HCT116 (cell line): ENCODE results near the gene CLDN15.

Experiments used
- CEBPB ChIP-seq: IDR thresholded peaks from 2 replicates; pipeline ENCODE4 v1.6.1; 2012; ENCODE audit warnings: low read depth
- EZH2 ChIP-seq: fragments of 200-600 bp; sonication (generic); IDR thresholded peaks from 2 replicates; pipeline ENCODE4 v1.6.1; 2017; ENCODE audit warnings: antibody characterized with exemption, mixed run types
- JUND ChIP-seq: IDR thresholded peaks from 2 replicates; pipeline ENCODE4 v1.6.1; 2012
- POLR2A ChIP-seq: IDR thresholded peaks from 2 replicates; pipeline ENCODE4 v1.7.0; 2011; ENCODE audit warnings: borderline replicate concordance; ENCODE audit not compliant: insufficient read depth, insufficient read length; ENCODE audit errors: extremely low read depth
- POLR2AphosphoS5 ChIP-seq: IDR thresholded peaks from 2 replicates; pipeline ENCODE4 v1.6.1; 2011; ENCODE audit warnings: mild to moderate bottlenecking, low read depth, low read length, moderate library complexity
- RAD21 ChIP-seq: IDR thresholded peaks from 2 replicates; pipeline ENCODE4 v1.6.1; 2012; ENCODE audit warnings: low read depth, mild to moderate bottlenecking
- SIN3A ChIP-seq: IDR thresholded peaks from 2 replicates; pipeline ENCODE4 v1.6.1; 2012; ENCODE audit warnings: low read depth
- TCF7L2 ChIP-seq: IDR thresholded peaks from 2 replicates; pipeline ENCODE4 v1.7.0; 2011; ENCODE audit warnings: borderline replicate concordance, inconsistent platforms; ENCODE audit not compliant: insufficient read depth, insufficient read length; ENCODE audit errors: extremely low read depth
- YY1 ChIP-seq: IDR thresholded peaks from 2 replicates; pipeline ENCODE4 v1.6.1; 2011; ENCODE audit warnings: low read length, low read depth, moderate library complexity, mild to moderate bottlenecking; ENCODE audit not compliant: insufficient replicate concordance; ENCODE audit errors: extremely low read depth
- TF ChIP-seq, protein P1 (sequence below): IDR thresholded peaks from 2 replicates; pipeline ENCODE4 v1.6.1; 2012
- TF ChIP-seq, protein P2 (sequence below), 3 experiments: fragments of 200-600 bp in 1 of 3; sonication (generic) in 1 of 3; IDR thresholded peaks in 2 of 3; conservative IDR thresholded peaks in 1 of 3; 2 replicates each; pipeline ENCODE4 v1.5.1; 2012 to 2017; ENCODE audit warnings: low read depth in 2 of 3, low read length in 2 of 3, antibody characterized with exemption in 1 of 3, borderline replicate concordance in 1 of 3, control low read depth in 1 of 3, mild to moderate bottlenecking in 1 of 3, mixed read lengths in 1 of 3, mixed run types in 1 of 3, moderate library complexity in 1 of 3; ENCODE audit not compliant: insufficient read depth in 1 of 3
- TF ChIP-seq, protein P3 (sequence below): IDR thresholded peaks from 2 replicates; pipeline ENCODE4 v1.6.1; 2012

DNA sequence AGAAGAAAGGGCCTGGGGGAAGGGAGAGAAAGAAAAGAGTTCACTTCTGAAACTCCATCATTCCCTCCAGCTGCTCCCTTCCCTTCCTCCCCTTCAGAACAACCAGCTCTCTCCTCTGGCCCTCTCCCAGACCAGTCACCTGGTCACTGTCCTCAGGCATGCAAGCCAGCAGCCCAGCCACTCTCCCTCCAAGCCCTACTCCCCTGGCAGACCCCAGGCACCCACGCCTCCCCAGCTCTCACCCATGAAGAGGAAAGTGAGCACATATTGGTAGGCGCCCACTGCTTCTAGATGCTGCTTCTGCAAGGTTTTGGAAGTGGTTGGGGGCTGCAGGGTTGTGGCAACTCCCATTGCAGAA is 37.1 kb downstream of the CLDN15 start:
- no peak for TF ChIP-seq POLR2A
- TF ChIP-seq, protein P1, sequence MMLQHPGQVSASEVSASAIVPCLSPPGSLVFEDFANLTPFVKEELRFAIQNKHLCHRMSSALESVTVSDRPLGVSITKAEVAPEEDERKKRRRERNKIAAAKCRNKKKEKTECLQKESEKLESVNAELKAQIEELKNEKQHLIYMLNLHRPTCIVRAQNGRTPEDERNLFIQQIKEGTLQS: no peak
- TF ChIP-seq, protein P2, sequence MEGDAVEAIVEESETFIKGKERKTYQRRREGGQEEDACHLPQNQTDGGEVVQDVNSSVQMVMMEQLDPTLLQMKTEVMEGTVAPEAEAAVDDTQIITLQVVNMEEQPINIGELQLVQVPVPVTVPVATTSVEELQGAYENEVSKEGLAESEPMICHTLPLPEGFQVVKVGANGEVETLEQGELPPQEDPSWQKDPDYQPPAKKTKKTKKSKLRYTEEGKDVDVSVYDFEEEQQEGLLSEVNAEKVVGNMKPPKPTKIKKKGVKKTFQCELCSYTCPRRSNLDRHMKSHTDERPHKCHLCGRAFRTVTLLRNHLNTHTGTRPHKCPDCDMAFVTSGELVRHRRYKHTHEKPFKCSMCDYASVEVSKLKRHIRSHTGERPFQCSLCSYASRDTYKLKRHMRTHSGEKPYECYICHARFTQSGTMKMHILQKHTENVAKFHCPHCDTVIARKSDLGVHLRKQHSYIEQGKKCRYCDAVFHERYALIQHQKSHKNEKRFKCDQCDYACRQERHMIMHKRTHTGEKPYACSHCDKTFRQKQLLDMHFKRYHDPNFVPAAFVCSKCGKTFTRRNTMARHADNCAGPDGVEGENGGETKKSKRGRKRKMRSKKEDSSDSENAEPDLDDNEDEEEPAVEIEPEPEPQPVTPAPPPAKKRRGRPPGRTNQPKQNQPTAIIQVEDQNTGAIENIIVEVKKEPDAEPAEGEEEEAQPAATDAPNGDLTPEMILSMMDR (IDR thresholded peaks at IDR 0.05 in 2 of 3, conservative IDR thresholded peaks at IDR 0.05 in 1 of 3; ENCODE audit: borderline replicate concordance in 1 of 3, insufficient read depth in 1 of 3, low read depth in 2 of 3, low read length in 2 of 3): no peak
- no peak for TF ChIP-seq RAD21
- no peak for TF ChIP-seq EZH2
- no peak for TF ChIP-seq CEBPB
- no peak for TF ChIP-seq POLR2AphosphoS5
- TF ChIP-seq SIN3A: no peak
- no peak for TF ChIP-seq JUND
- TF ChIP-seq, protein P3, sequence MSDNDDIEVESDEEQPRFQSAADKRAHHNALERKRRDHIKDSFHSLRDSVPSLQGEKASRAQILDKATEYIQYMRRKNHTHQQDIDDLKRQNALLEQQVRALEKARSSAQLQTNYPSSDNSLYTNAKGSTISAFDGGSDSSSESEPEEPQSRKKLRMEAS: no peak
- TF ChIP-seq TCF7L2: no peak
- TF ChIP-seq YY1: no peak
